ENCODE data around the gene NDUFS1. TPM values are rescaled to one million over a fixed set of nuclear protein-coding genes. Genes with fewer than 3 reads are reported as not detected.
"Not testable (repeated sequence)": the region's sequence is repeated elsewhere in the genome, so short reads cannot be mapped to it uniquely, and the experiment has no call there.

Gene NDUFS1
- total and polyA plus RNA-seq, 2 of the 4 experiments (the other 2 are of a cell fraction): 72.1 to 118 TPM

DNA sequence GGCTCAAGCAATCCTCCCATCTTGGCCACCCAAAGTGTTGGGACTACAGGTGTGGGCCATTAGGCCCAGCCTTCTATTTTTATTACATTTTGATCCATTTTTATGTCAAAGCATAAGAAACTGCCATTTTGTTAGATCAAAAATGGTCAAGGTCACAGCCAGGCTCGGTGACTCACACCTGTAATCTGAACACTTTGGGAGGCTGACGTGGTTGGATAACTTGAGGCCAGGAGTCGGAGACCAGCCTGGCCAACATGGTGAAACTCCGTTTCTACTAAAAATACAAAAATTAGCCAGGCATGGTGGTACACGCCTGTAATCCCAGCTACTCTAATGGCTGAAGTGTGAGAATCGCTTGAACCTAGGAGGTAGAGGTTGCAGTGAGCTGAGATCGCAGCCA lies 49.7 kb upstream of the NDUFS1 start:
- Histone ChIP-seq H2BK5ac (ENCODE audit: low read depth, low read length, poor library complexity, severe bottlenecking) (no peak overlapping the region), H3K23ac (ENCODE audit: low read depth, low read length) (no peak overlapping the region), H3K18ac (ENCODE audit: low read depth, low read length) (no peak overlapping the region), H3K9me3 (ENCODE audit: control insufficient read depth, insufficient read depth, low read length) (no peaks in the 10 kb centered on the region), H3K4me2 (ENCODE audit: low read depth, low read length) (no peak overlapping the region), H4K91ac (ENCODE audit: insufficient read depth, low read depth, low read length) (no peak overlapping the region), H3K4me1 (ENCODE audit: control insufficient read depth, insufficient read depth, low read length) (no peaks in the 10 kb centered on the region), H2BK20ac (ENCODE audit: low read depth, low read length) (no peak overlapping the region), H2BK15ac (ENCODE audit: low read depth, low read length) (no peak overlapping the region), H2AK5ac (ENCODE audit: low read depth, low read length) (no peak overlapping the region), H3K9ac (ENCODE audit: low read depth, low read length) (no peak overlapping the region), H3K9me1 (ENCODE audit: insufficient read depth, low read length) (no peaks in the 10 kb centered on the region), H3K27me3 (ENCODE audit: control insufficient read depth, insufficient read depth, low read length) (no peaks in the 10 kb centered on the region), H4K8ac (ENCODE audit: low read depth in 2 of 2, low read length in 2 of 2) (no peak overlapping the region), H2AK9ac (replicated peaks; ENCODE audit: low read depth, low read length, poor library complexity) (no peak overlapping the region), H3K27ac (ENCODE audit: insufficient read depth, low read length) (no peak overlapping the region), H2BK120ac (ENCODE audit: low read depth, low read length) (no peak overlapping the region), H4K20me1 (ENCODE audit: insufficient read depth, low read length) (no peaks in the 10 kb centered on the region), H3K4ac (ENCODE audit: low read depth, low read length) (no peak overlapping the region), H3K79me1 (ENCODE audit: low read depth in 1 of 2, low read length in 2 of 2) (no peaks in the 10 kb centered on the region), H3K36me3 (ENCODE audit: control insufficient read depth, insufficient read depth, low read length) (no peaks in the 10 kb centered on the region), H3K56ac (ENCODE audit: extremely low read depth, insufficient read depth, low read length) (no peak overlapping the region), H3K4me3 (ENCODE audit: insufficient read depth, low read depth, low read length) (no peak overlapping the region), H4K5ac (ENCODE audit: low read depth, low read length) (no peak overlapping the region), H3K14ac (replicated peaks; ENCODE audit: low read depth, low read length) (no peak overlapping the region), H2AFZ (replicated peaks; ENCODE audit: low read length, poor library complexity) (no peak overlapping the region)
- ATAC-seq (ENCODE audit: low read depth) (no peak), DNase-seq (no peak)
- dilution Hi-C loops (cut with HindIII; ENCODE audit: low sequenced_read_pairs, unreplicated experiment) (no loop called here), intact Hi-C loops (cut with micrococcal nuclease) (no loop called here), in situ Hi-C loops (cut with MboI; ENCODE audit: low sequenced_read_pairs) (no loop called here)
- CTCF ChIA-PET: no interaction called here
- no TSS peak for BruUV-seq (replicated peaks)
- WGBS, 2 experiments (ENCODE audit: extremely low coverage in 2 of 2, insufficient read length in 1 of 2): 92% methylated on average over 2 of the region's 7 CpGs; no CpG with 5 or more reads in 1 of the 2 experiments
- POLR2A ChIA-PET (ENCODE audit: unreplicated experiment): no interaction called here
- TF ChIP-seq RFX5 (IDR thresholded peaks at IDR 0.05; ENCODE audit: low read depth, low read length) (no peak), MXI1 (IDR thresholded peaks at IDR 0.05; ENCODE audit: borderline replicate concordance, low read depth, low read length) (no peak), BHLHE40 (IDR thresholded peaks at IDR 0.05; ENCODE audit: low read depth, low read length) (no peak), SMC3 (IDR thresholded peaks at IDR 0.05; ENCODE audit: low read depth, low read length) (no peak), RCOR1 (IDR thresholded peaks at IDR 0.05; ENCODE audit: insufficient replicate concordance, low read length) (no peak)

- H3K9ac ChIP-seq (ENCODE audit: low read depth, low read length); BruUV-seq (replicated peaks); H3K36me3 ChIP-seq (ENCODE audit: control insufficient read depth, insufficient read depth, low read length); dilution Hi-C loops (cut with HindIII; ENCODE audit: low sequenced_read_pairs, unreplicated experiment); H3K27ac ChIP-seq (ENCODE audit: insufficient read depth, low read length); H3K9me1 ChIP-seq (ENCODE audit: insufficient read depth, low read length); H4K20me1 ChIP-seq (ENCODE audit: insufficient read depth, low read length); H3K27me3 ChIP-seq (ENCODE audit: control insufficient read depth, insufficient read depth, low read length); CTCF ChIA-PET; H3K4me1 ChIP-seq (ENCODE audit: control insufficient read depth, insufficient read depth, low read length); H2AFZ ChIP-seq (replicated peaks; ENCODE audit: low read length, poor library complexity); H3K4me2 ChIP-seq (ENCODE audit: low read depth, low read length); H4K5ac ChIP-seq (ENCODE audit: low read depth, low read length); H3K18ac ChIP-seq (ENCODE audit: low read depth, low read length); H3K23ac ChIP-seq (ENCODE audit: low read depth, low read length); H4K8ac ChIP-seq (ENCODE audit: low read depth in 2 of 2, low read length in 2 of 2); ATAC-seq (ENCODE audit: low read depth); H3K56ac ChIP-seq (ENCODE audit: extremely low read depth, insufficient read depth, low read length); H2BK5ac ChIP-seq (ENCODE audit: low read depth, low read length, poor library complexity, severe bottlenecking); H3K4me3 ChIP-seq (ENCODE audit: insufficient read depth, low read depth, low read length); DNase-seq; H3K79me1 ChIP-seq (ENCODE audit: low read depth in 1 of 2, low read length in 2 of 2); H4K91ac ChIP-seq (ENCODE audit: insufficient read depth, low read depth, low read length); H3K14ac ChIP-seq (replicated peaks; ENCODE audit: low read depth, low read length); in situ Hi-C loops (cut with MboI; ENCODE audit: low sequenced_read_pairs); H3K4ac ChIP-seq (ENCODE audit: low read depth, low read length); H2BK20ac ChIP-seq (ENCODE audit: low read depth, low read length); intact Hi-C loops (cut with micrococcal nuclease); POLR2A ChIA-PET (ENCODE audit: unreplicated experiment); H2AK5ac ChIP-seq (ENCODE audit: low read depth, low read length); H3K9me3 ChIP-seq (ENCODE audit: control insufficient read depth, insufficient read depth, low read length); H2BK15ac ChIP-seq (ENCODE audit: low read depth, low read length); H2BK120ac ChIP-seq (ENCODE audit: low read depth, low read length); H2AK9ac ChIP-seq (replicated peaks; ENCODE audit: low read depth, low read length, poor library complexity): not testable (repeated sequence)
- WGBS, 2 experiments (ENCODE audit: extremely low coverage in 2 of 2, insufficient read length in 1 of 2): no CpG with 5 or more reads among the region's 2 CpGs
These were observed 48.1 kb upstream of the NDUFS1 start for GRCh38 chr2:206207316-206207715.

Data from IMR-90 (cell line).